Measurements from ENCODE around the gene FBXO33.

The FBXO33 gene

GRCh38 chr14:39432179-39432618 lies at the start of gene FBXO33:
Gene FBXO33 (minus strand): TSS chr14:39432433. CDS start chr14:39432162, 271 bp downstream.
- TF ChIP-seq ZFX (IDR thresholded peaks at IDR 0.05; ENCODE audit: borderline replicate concordance) (no peak), CTCF (IDR thresholded peaks at IDR 0.05) (no peak)
- H3K27ac ChIP-seq: peak within 1 kb of the TSS; percentile 97

GRCh38 chr14:39474416-39474911 lies 42.2 kb upstream of the FBXO33 start:
- H3K27ac ChIP-seq: no peak overlapping the region
- no peak for TF ChIP-seq ZFX (IDR thresholded peaks at IDR 0.05; ENCODE audit: borderline replicate concordance)
- no peak for TF ChIP-seq CTCF (IDR thresholded peaks at IDR 0.05)

- no peak for TF ChIP-seq ZFX (IDR thresholded peaks at IDR 0.05; ENCODE audit: borderline replicate concordance)
- no peak for TF ChIP-seq CTCF (IDR thresholded peaks at IDR 0.05)
- H3K27ac ChIP-seq: no peak overlapping the region
These were observed 39.8 kb upstream of the FBXO33 start for GRCh38 chr14:39472078-39472477.

- TF ChIP-seq ZFX (IDR thresholded peaks at IDR 0.05; ENCODE audit: borderline replicate concordance) (no peak), CTCF (IDR thresholded peaks at IDR 0.05) (no peak)
- no peak overlapping the region for H3K27ac ChIP-seq
These were observed 37.0 kb upstream of the FBXO33 start for GRCh38 chr14:39469094-39469710.

GRCh38 chr14:39467889-39468524 lies 35.8 kb upstream of the FBXO33 start:
- H3K27ac ChIP-seq: no peak overlapping the region
- TF ChIP-seq ZFX (IDR thresholded peaks at IDR 0.05; ENCODE audit: borderline replicate concordance) (no peak), CTCF (IDR thresholded peaks at IDR 0.05) (peak; percentile 47)

- TF ChIP-seq CTCF (IDR thresholded peaks at IDR 0.05) (no peak), ZFX (IDR thresholded peaks at IDR 0.05; ENCODE audit: borderline replicate concordance) (no peak)
- H3K27ac ChIP-seq: no peak overlapping the region
These were observed 27.7 kb upstream of the FBXO33 start for GRCh38 chr14:39459795-39460478.
